ENCODE results near the gene HOXC5. TPM values are rescaled to one million over a fixed set of nuclear protein-coding genes. Genes with fewer than 3 reads are reported as not detected.

Gene HOXC5
- total RNA-seq, 1 donor from 2014 or later, result not detected

- no peaks in the 10 kb centered on the region for H3K4me1 ChIP-seq
- no peaks in the 10 kb centered on the region for H3K36me3 ChIP-seq
- ATAC-seq, result no peak
- H3K9me3 ChIP-seq, result no peaks in the 10 kb centered on the region
- no peak for DNase-seq
- intact Hi-C loops (cut with DNase I), result no loop called here
- no peak overlapping the region for H3K27ac ChIP-seq
- peaks cover 17% of the 10 kb centered on the region for H3K27me3 ChIP-seq
- H3K4me3 ChIP-seq, result no peak overlapping the region
- TF ChIP-seq CTCF (IDR thresholded peaks at IDR 0.05), result no peak
These were observed 49.6 kb downstream of the HOXC5 start for GRCh38 chr12:54082397-54082892.

Small RNAs within 50 kb of the gene (microRNA-seq; reads per million reads assigned to microRNA genes)
- gene MIR196A2 (ENCODE audit: borderline microRNAs expressed) (2.6 reads per million, percentile 16 among the genes with 10 or more reads in this experiment), gene MIR615 (ENCODE audit: borderline microRNAs expressed) (5.1 reads per million, percentile 29 among the genes with 10 or more reads in this experiment)

Other genes with a start within 250 kb of the HOXC5 start
- not detected for gene HOXC13, start 94.2 kb upstream of the HOXC5 start, total RNA-seq
- not detected for gene HOXC12, start 78.1 kb upstream of the HOXC5 start, total RNA-seq
- gene HOXC11, start 59.9 kb upstream of the HOXC5 start, total RNA-seq, result not detected
- gene HOTAIR, start 58.1 kb upstream of the HOXC5 start, total RNA-seq, result not detected
- not detected for gene HOXC10, start 47.9 kb upstream of the HOXC5 start, total RNA-seq
- gene HOXC9, start 32.9 kb upstream of the HOXC5 start, total RNA-seq, result 0.61 TPM
- gene HOXC8, start 24.1 kb upstream of the HOXC5 start, total RNA-seq, result 0.55 TPM
- 1.4 TPM for gene HOXC6, start 4.6 kb upstream of the HOXC5 start, total RNA-seq
- gene HOXC4, start 20.8 kb downstream of the HOXC5 start, total RNA-seq, result 0.61 TPM
- gene SMUG1, start 155.9 kb downstream of the HOXC5 start, total RNA-seq, result 22.7 TPM
- 52.3 TPM for gene CBX5, start 247.1 kb downstream of the HOXC5 start, total RNA-seq
- gene HNRNPA1, start 247.7 kb downstream of the HOXC5 start, total RNA-seq, result 498 TPM

Measured in upper lobe of right lung (tissue), 1 donor.